ENCODE data around the gene BDH1.
"Not testable (repeated sequence)": the region's sequence is repeated elsewhere in the genome, so short reads cannot be mapped to it uniquely, and the experiment has no call there.

BDH1 gene

GRCh38 chr3:197555281-197556261, at the start of gene BDH1:
BDH1 (minus strand) TSS chr3:197555968; CDS start chr3:197546443, 9,525 bp downstream.
- H3K4me3 ChIP-seq (ENCODE audit: control insufficient read depth, low read depth, low read length): peak within 1 kb of the TSS; percentile 83
- TF ChIP-seq, protein P1, sequence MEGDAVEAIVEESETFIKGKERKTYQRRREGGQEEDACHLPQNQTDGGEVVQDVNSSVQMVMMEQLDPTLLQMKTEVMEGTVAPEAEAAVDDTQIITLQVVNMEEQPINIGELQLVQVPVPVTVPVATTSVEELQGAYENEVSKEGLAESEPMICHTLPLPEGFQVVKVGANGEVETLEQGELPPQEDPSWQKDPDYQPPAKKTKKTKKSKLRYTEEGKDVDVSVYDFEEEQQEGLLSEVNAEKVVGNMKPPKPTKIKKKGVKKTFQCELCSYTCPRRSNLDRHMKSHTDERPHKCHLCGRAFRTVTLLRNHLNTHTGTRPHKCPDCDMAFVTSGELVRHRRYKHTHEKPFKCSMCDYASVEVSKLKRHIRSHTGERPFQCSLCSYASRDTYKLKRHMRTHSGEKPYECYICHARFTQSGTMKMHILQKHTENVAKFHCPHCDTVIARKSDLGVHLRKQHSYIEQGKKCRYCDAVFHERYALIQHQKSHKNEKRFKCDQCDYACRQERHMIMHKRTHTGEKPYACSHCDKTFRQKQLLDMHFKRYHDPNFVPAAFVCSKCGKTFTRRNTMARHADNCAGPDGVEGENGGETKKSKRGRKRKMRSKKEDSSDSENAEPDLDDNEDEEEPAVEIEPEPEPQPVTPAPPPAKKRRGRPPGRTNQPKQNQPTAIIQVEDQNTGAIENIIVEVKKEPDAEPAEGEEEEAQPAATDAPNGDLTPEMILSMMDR (conservative IDR thresholded peaks at IDR 0.05; ENCODE audit: control insufficient read depth, insufficient read depth, low read depth, low read length): no peak
- no peak for DNase-seq (ENCODE audit: low read depth)

DNA sequence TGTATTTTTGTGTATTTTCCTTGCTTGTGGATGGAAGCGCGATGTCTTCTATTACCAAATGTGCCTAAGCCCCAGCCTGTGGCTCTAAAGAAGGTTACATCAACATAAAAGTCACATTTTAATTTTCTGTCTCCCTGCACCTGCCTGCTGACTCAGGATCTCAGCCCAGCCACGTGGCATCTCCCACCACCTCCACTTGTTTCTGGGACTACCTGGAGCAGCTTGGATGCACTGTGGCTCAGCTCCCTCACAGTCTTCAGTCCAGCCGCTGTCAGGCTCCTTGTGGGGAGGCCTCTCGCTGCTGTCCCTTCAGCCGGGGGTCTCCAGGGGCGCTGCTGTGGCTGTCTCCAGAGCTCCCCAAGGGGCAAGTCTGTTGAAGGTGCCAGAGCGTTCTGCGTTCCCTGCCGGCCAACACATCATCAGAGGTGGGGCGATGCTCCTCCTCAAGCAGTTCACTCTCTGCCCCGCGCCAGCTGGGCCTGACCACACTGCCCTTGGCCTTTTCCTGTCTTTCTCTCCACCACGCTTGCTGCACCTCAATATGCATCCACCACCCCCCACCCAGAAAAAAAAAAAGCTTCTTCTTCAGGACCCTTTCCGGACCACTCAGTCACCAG, 47.7 kb upstream of the BDH1 start:
- TF ChIP-seq, protein P1 (conservative IDR thresholded peaks at IDR 0.05; ENCODE audit: control insufficient read depth, insufficient read depth, low read depth, low read length): no peak
- H3K4me3 ChIP-seq (ENCODE audit: control insufficient read depth, low read depth, low read length): no peak overlapping the region
- DNase-seq (ENCODE audit: low read depth): no peak

- not testable (repeated sequence) for DNase-seq (ENCODE audit: low read depth); H3K4me3 ChIP-seq (ENCODE audit: control insufficient read depth, low read depth, low read length)
Observed at GRCh38 chr3:197602351-197602750, 46.6 kb upstream of the BDH1 start.

DNA sequence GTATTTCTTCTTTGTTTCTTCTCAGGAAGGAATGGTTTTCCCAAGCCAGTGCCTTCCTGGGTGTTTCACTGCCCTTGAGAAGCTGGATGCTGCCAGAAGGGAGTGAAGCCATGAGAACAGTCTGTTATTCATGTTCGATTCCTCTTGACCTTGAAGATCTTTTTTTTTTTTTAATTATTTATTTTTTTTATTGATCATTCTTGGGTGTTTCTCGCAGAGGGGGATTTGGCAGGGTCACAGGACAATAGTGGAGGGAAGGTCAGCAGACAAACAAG, 45.7 kb upstream of the BDH1 start:
- not testable (repeated sequence) for H3K4me3 ChIP-seq (ENCODE audit: control insufficient read depth, low read depth, low read length); DNase-seq (ENCODE audit: low read depth)

GRCh38 chr3:197600796-197601565, 45.2 kb upstream of the BDH1 start:
- peak; percentile 58 for DNase-seq (ENCODE audit: low read depth)
- TF ChIP-seq, protein P1 (conservative IDR thresholded peaks at IDR 0.05; ENCODE audit: control insufficient read depth, insufficient read depth, low read depth, low read length): no peak
- H3K4me3 ChIP-seq (ENCODE audit: control insufficient read depth, low read depth, low read length): no peak overlapping the region

GRCh38 chr3:197599089-197599765, 43.5 kb upstream of the BDH1 start:
- H3K4me3 ChIP-seq (ENCODE audit: control insufficient read depth, low read depth, low read length): peak overlapping the region; percentile 28
- peak; percentile 81 for DNase-seq (ENCODE audit: low read depth)
- TF ChIP-seq, protein P1 (conservative IDR thresholded peaks at IDR 0.05; ENCODE audit: control insufficient read depth, insufficient read depth, low read depth, low read length): peak; percentile 94

GRCh38 chr3:197598404-197598980, 42.7 kb upstream of the BDH1 start:
- no peak overlapping the region for H3K4me3 ChIP-seq (ENCODE audit: control insufficient read depth, low read depth, low read length)
- no peak for DNase-seq (ENCODE audit: low read depth)
- TF ChIP-seq, protein P1 (conservative IDR thresholded peaks at IDR 0.05; ENCODE audit: control insufficient read depth, insufficient read depth, low read depth, low read length): no peak
